Measurements from ENCODE around the gene CEBPE. TPM values are rescaled to one million over a fixed set of nuclear protein-coding genes. Genes with fewer than 3 reads are reported as not detected.

Gene CEBPE
- total and polyA plus RNA-seq, 2 donors (not counting 1 experiment from before 2014, with no cell fraction given), result 0.37 to 0.45 TPM

- no peak overlapping the region for H3K27ac Mint-ChIP-seq
- Histone ChIP-seq H3K36me3 (replicated peaks in 1 of 2; ENCODE audit: control extremely low read depth in 1 of 2, control insufficient read depth in 1 of 2, extremely low read depth in 1 of 2, insufficient read depth in 2 of 2, low read length in 1 of 2) (no peaks in the 10 kb centered on the region), H3K27me3 (replicated peaks in 1 of 4; ENCODE audit: control extremely low read depth in 1 of 4, control insufficient read depth in 3 of 4, insufficient read depth in 4 of 4, low read length in 3 of 4) (no peaks in the 10 kb centered on the region), H3K79me2 (ENCODE audit: control insufficient read depth, insufficient read depth, low read length) (no peaks in the 10 kb centered on the region), H3K4me1 (ENCODE audit: control insufficient read depth in 2 of 2, insufficient read depth in 2 of 2, low read length in 2 of 2) (peaks cover 10 to 16% of the 10 kb centered on the region in 2 donors), H3K9ac (ENCODE audit: low read length) (no peak overlapping the region), H3K27ac (ENCODE audit: low read length in 2 of 2) (no peak overlapping the region), H2AFZ (ENCODE audit: insufficient read depth, low read depth, low read length, poor library complexity, severe bottlenecking) (no peak overlapping the region), H3K4me3 (ENCODE audit: control extremely low read depth in 1 of 5, extremely low read depth in 1 of 5, insufficient read depth in 1 of 5, low read depth in 2 of 5, low read length in 4 of 5) (no peak overlapping the region), H3K4me2 (replicated peaks; ENCODE audit: low read depth, low read length, poor library complexity, severe bottlenecking) (no peak overlapping the region), H3K9me3 (ENCODE audit: control extremely low read depth in 1 of 3, control insufficient read depth in 2 of 3, insufficient read depth in 1 of 3, low read length in 2 of 3) (no peaks in the 10 kb centered on the region), H4K20me1 (ENCODE audit: control insufficient read depth, insufficient read depth, low read length, poor library complexity, severe bottlenecking) (no peaks in the 10 kb centered on the region)
- intact Hi-C loops (cut with micrococcal nuclease), result no loop called here
- no peaks in the 10 kb centered on the region for H3K9me3 Mint-ChIP-seq (ENCODE audit: insufficient read depth)
- ATAC-seq (ENCODE audit: low read depth) (no peak), DNase-seq (no peak)
- ChIA-PET CTCF (interaction anchor here (0.6 to 9.6 kb wide), 2 partner anchors 51 to 58 kb away, joined by 4 to 249 read pairs; partner anchors contain the start of gene SLC7A8), POLR2A (no interaction called here)
- no peaks in the 10 kb centered on the region for H3K27me3 Mint-ChIP-seq
- no peak overlapping the region for H3K4me3 Mint-ChIP-seq
- TF ChIP-seq EZH2 (IDR thresholded peaks at IDR 0.05; ENCODE audit: borderline replicate concordance, insufficient read depth, low read depth, low read length, poor library complexity, severe bottlenecking) (no peak), CTCF (IDR thresholded peaks at IDR 0.05) (no peak)
- H3K4me1 Mint-ChIP-seq, result peaks cover 19% of the 10 kb centered on the region
- 94% methylated on average over 5 of the region's 8 CpGs for WGBS (ENCODE audit: insufficient coverage)
Measured at GRCh38 chr14:23126548-23127278, 7.7 kb upstream of the CEBPE start.

- TF ChIP-seq EZH2 (IDR thresholded peaks at IDR 0.05; ENCODE audit: borderline replicate concordance, insufficient read depth, low read depth, low read length, poor library complexity, severe bottlenecking) (no peak), CTCF (IDR thresholded peaks at IDR 0.05) (no peak)
- Histone ChIP-seq H3K79me2 (ENCODE audit: control insufficient read depth, insufficient read depth, low read length) (no peaks in the 10 kb centered on the region), H2AFZ (ENCODE audit: insufficient read depth, low read depth, low read length, poor library complexity, severe bottlenecking) (no peak overlapping the region), H3K27me3 (replicated peaks in 1 of 4; ENCODE audit: control extremely low read depth in 1 of 4, control insufficient read depth in 3 of 4, insufficient read depth in 4 of 4, low read length in 3 of 4) (no peaks in the 10 kb centered on the region), H4K20me1 (ENCODE audit: control insufficient read depth, insufficient read depth, low read length, poor library complexity, severe bottlenecking) (no peaks in the 10 kb centered on the region), H3K4me3 (ENCODE audit: control extremely low read depth in 1 of 5, extremely low read depth in 1 of 5, insufficient read depth in 1 of 5, low read depth in 2 of 5, low read length in 4 of 5) (no peak overlapping the region), H3K36me3 (replicated peaks in 1 of 2; ENCODE audit: control extremely low read depth in 1 of 2, control insufficient read depth in 1 of 2, extremely low read depth in 1 of 2, insufficient read depth in 2 of 2, low read length in 1 of 2) (no peaks in the 10 kb centered on the region), H3K27ac (ENCODE audit: low read length in 2 of 2) (no peak overlapping the region), H3K4me2 (replicated peaks; ENCODE audit: low read depth, low read length, poor library complexity, severe bottlenecking) (no peak overlapping the region), H3K9me3 (ENCODE audit: control extremely low read depth in 1 of 3, control insufficient read depth in 2 of 3, insufficient read depth in 1 of 3, low read length in 2 of 3) (no peaks in the 10 kb centered on the region), H3K4me1 (ENCODE audit: control insufficient read depth in 2 of 2, insufficient read depth in 2 of 2, low read length in 2 of 2) (peaks cover 17 to 23% of the 10 kb centered on the region in 2 donors), H3K9ac (ENCODE audit: low read length) (no peak overlapping the region)
- POLR2A ChIA-PET, result no interaction called here
- Mint-ChIP-seq H3K4me3 (no peak overlapping the region), H3K27me3 (no peaks in the 10 kb centered on the region), H3K27ac (no peak overlapping the region), H3K4me1 (peaks cover 25% of the 10 kb centered on the region), H3K9me3 (ENCODE audit: insufficient read depth) (no peaks in the 10 kb centered on the region)
- ATAC-seq (ENCODE audit: low read depth) (no peak), DNase-seq (no peak)
- intact Hi-C loops (cut with micrococcal nuclease), result no loop called here
- WGBS (ENCODE audit: insufficient coverage), result 96% methylated on average over 6 of the region's 9 CpGs
- CTCF ChIA-PET, result interaction anchor here (6.5 to 9.6 kb wide), 2 partner anchors 49 to 59 kb away, joined by 25 to 249 read pairs; partner anchors contain the start of gene SLC7A8
Measured at GRCh38 chr14:23125933-23126524, 7.0 kb upstream of the CEBPE start.

All from B cell (primary cell).